HepG2 (cell line): ENCODE data around the gene FALEC. TPM values are rescaled to one million over a fixed set of nuclear protein-coding genes. Genes with fewer than 3 reads are reported as not detected.

Source experiments
- CBX1 ChIP-seq: IDR thresholded peaks from one replicate; pipeline ENCODE4 v1.6.1; 2016; ENCODE audit warnings: antibody characterized with exemption, low read depth
- CEBPG ChIP-seq: IDR thresholded peaks from 2 replicates; pipeline ENCODE4 v1.6.1; 2016
- ESRRA ChIP-seq: sonication (generic); formaldehyde crosslinking; IDR thresholded peaks from 2 replicates; pipeline ENCODE4 v1.5.1; 2020; ENCODE audit warnings: mild to moderate bottlenecking, low read depth, missing genetic modification reagents
- KAT7 ChIP-seq: IDR thresholded peaks from 2 replicates; pipeline ENCODE4 v1.6.1; 2018; ENCODE audit warnings: borderline replicate concordance, missing compliant biosample characterization
- SKI ChIP-seq: fragments of 450-650 bp; IDR thresholded peaks from one replicate; pipeline ENCODE4 v1.6.1; 2018; ENCODE audit warnings: mild to moderate bottlenecking; ENCODE audit not compliant: partially characterized antibody
- SOX5 ChIP-seq: IDR thresholded peaks from 2 replicates; pipeline ENCODE4 v1.6.1; 2016; ENCODE audit warnings: borderline replicate concordance
- SRSF4 ChIP-seq: fragments of 200-400 bp; formaldehyde crosslinking; IDR thresholded peaks from one replicate; pipeline ENCODE4 v1.6.1; 2018; ENCODE audit warnings: mild to moderate bottlenecking, low read depth, low read length, moderate library complexity; ENCODE audit not compliant: poor library complexity, severe bottlenecking
- SUZ12 ChIP-seq: fragments of 150-350 bp; IDR thresholded peaks from 2 replicates; pipeline ENCODE4 v1.6.1; 2014; ENCODE audit warnings: low read depth, low read length
- ZBTB21 ChIP-seq: sonication (generic); formaldehyde crosslinking; IDR thresholded peaks from 2 replicates; pipeline ENCODE4 v1.4.0; 2020; ENCODE audit warnings: missing genetic modification reagents
- ZFP62 ChIP-seq: sonication (generic); formaldehyde crosslinking; IDR thresholded peaks from 2 replicates; pipeline ENCODE4 v1.4.0; 2020; ENCODE audit warnings: missing genetic modification reagents
- ZNF143 ChIP-seq: sonication (generic); formaldehyde crosslinking; IDR thresholded peaks from 2 replicates; pipeline ENCODE4 v1.4.0; 2020; ENCODE audit warnings: missing genetic modification reagents
- ZNF17 ChIP-seq: sonication (generic); formaldehyde crosslinking; IDR thresholded peaks from 2 replicates; pipeline ENCODE4 v1.5.0; 2020; ENCODE audit warnings: mild to moderate bottlenecking, missing genetic modification reagents
- ZNF224 ChIP-seq: sonication (generic); formaldehyde crosslinking; IDR thresholded peaks from 2 replicates; pipeline ENCODE4 v1.5.0; 2020; ENCODE audit warnings: mild to moderate bottlenecking, missing genetic modification reagents
- ZNF232 ChIP-seq: sonication (generic); formaldehyde crosslinking; IDR thresholded peaks from 2 replicates; pipeline ENCODE4 v1.4.0; 2020; ENCODE audit warnings: missing genetic modification reagents, borderline replicate concordance
- ZNF441 ChIP-seq: sonication (generic); formaldehyde crosslinking; IDR thresholded peaks from 2 replicates; pipeline ENCODE4 v1.7.0; 2021; ENCODE audit warnings: missing genetic modification reagents, borderline replicate concordance
- ZNF546 ChIP-seq: sonication (generic); formaldehyde crosslinking; conservative IDR thresholded peaks from 2 replicates; pipeline ENCODE4 v1.8.1; 2023; ENCODE audit warnings: mild to moderate bottlenecking, missing genetic modification reagents
- ZNF569 ChIP-seq: sonication (generic); formaldehyde crosslinking; IDR thresholded peaks from 2 replicates; pipeline ENCODE4 v1.5.0; 2020; ENCODE audit warnings: mild to moderate bottlenecking, missing genetic modification reagents, moderate library complexity, borderline replicate concordance
- ZNF704 ChIP-seq: sonication (generic); formaldehyde crosslinking; IDR thresholded peaks from 2 replicates; pipeline ENCODE4 v1.8.1; 2023; ENCODE audit warnings: mild to moderate bottlenecking, inconsistent platforms, moderate library complexity, missing genetic modification reagents, borderline replicate concordance
- ZSCAN22 ChIP-seq: sonication (generic); formaldehyde crosslinking; IDR thresholded peaks from 2 replicates; pipeline ENCODE4 v1.4.0; 2020; ENCODE audit warnings: mild to moderate bottlenecking, missing genetic modification reagents
- ZSCAN29 ChIP-seq: sonication (generic); formaldehyde crosslinking; conservative IDR thresholded peaks from 2 replicates; pipeline ENCODE4 v1.4.0; 2020; ENCODE audit warnings: mild to moderate bottlenecking, missing genetic modification reagents
- polyA plus RNA-seq, 8 experiments: library from polyadenylated mRNA; depleted of rRNA in 3 of 8; stranded (reverse) in 7 of 8; unstranded in 1 of 8; fragments of >200 nt; fragmentation: Illumina TruSeq in 4 of 8; extraction: Trizol in 4 of 8; gene quantifications; 2 replicates each; pipeline versions ENCODE4 v1.2.1 to v1.2.3, GENCODE V29; 2011 to 2016; ENCODE audit warnings: low read depth in 4 of 8, missing spikeins in 1 of 8, mixed read lengths in 1 of 8; ENCODE audit not compliant: insufficient read depth in 1 of 8
- total RNA-seq, 5 experiments: library from RNA; depleted of rRNA; stranded (reverse); fragments of >200 nt; fragmentation: Illumina TruSeq; extraction: Trizol; gene quantifications; 2 replicates each; pipeline ENCODE4 v1.2.3, GENCODE V29; 2016; ENCODE audit warnings: low read depth in 1 of 5
- TF ChIP-seq, protein P1 (sequence below): sonication (generic); formaldehyde crosslinking; conservative IDR thresholded peaks from 2 replicates; pipeline ENCODE4 v1.4.0; 2020; ENCODE audit warnings: missing genetic modification reagents
- TF ChIP-seq, protein P2 (sequence below): sonication (generic); formaldehyde crosslinking; IDR thresholded peaks from 2 replicates; pipeline ENCODE4 v1.8.0; 2022; ENCODE audit warnings: mild to moderate bottlenecking, missing genetic modification reagents, borderline replicate concordance
- TF ChIP-seq, protein P3 (sequence below): sonication (generic); formaldehyde crosslinking; IDR thresholded peaks from 2 replicates; pipeline ENCODE4 v1.5.0; 2020; ENCODE audit warnings: missing genetic modification reagents
- TF ChIP-seq, protein P4 (sequence below): sonication (generic); formaldehyde crosslinking; IDR thresholded peaks from 2 replicates; pipeline ENCODE4 v1.8.1; 2023; ENCODE audit warnings: missing genetic modification reagents, mild to moderate bottlenecking, borderline replicate concordance

Gene FALEC
- total and polyA plus RNA-seq, 2 of the 13 experiments (the other 11 are each of a cell fraction or from before 2014, with no cell fraction given): 0.33 to 0.71 TPM

DNA sequence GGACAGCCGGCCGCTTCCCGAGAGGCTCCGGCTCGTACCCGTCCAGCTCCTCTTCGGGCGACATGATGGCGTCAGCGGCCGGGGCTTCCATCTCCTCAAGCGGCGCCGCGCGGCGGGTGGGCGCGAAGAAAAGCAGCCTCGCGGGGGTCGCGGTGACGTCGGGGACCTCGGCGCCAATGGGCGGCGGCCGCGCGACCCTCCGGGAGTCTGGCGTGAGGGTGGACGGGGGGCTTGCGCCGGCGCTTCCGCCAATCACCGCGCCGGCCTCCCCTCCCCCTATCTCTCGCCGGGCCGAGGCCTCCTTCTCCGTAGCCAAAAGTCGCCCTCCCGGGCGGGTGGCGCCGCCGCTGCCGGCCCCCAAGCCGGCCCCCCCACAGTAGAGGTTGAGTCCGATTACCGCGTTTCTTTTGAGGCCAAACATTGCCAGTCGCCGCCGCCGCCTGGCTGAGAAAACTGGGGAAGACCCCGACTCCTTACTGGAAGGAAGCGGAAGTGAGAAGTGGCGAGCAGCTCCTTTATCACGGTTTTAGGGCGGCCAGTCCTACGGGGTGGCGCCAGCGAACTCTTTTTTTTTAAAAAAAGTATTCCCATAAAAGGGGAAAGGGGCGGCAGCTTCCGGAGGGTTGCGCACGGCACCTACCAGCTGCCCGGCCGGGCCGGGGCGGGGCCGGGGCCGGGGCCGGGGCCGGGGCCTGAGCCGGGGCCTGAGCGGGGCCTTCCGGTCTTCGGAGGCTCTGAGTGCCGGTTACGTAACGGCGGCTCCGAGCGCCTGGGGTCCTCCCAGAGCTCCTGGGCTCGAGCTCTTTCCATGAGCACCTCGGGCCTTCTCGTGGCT lies 63.8 kb downstream of the FALEC start, which contains the start of gene MCL1 (continued):
- TF ChIP-seq CBX1 (peak; percentile 33), ZNF17 (CRISPR knock-in tag) (no peak), ZNF441 (no peak), ZNF704 (CRISPR knock-in tag) (0 out of 2 replicates have a peak, but pooled peaks have one; percentile 23), KAT7 (peak; percentile 77), SRSF4 (peak; percentile 66), CEBPG (CRISPR knock-in tag) (peak; percentile 52; the same call in 1 of the 2 replicates), ESRRA (CRISPR knock-in tag) (no peak), SUZ12 (no peak), ZNF224 (CRISPR knock-in tag) (no peak), SKI (no peak), ZNF232 (CRISPR knock-in tag) (peak; percentile 76; the same call in 1 of the 2 replicates), ZSCAN29 (CRISPR knock-in tag) (0 out of 2 replicates have a peak, but pooled peaks have one; percentile 17), ZSCAN22 (CRISPR knock-in tag) (no peak), ZNF569 (CRISPR knock-in tag) (0 out of 2 replicates have a peak, but pooled peaks have one; percentile 40), ZNF546 (CRISPR knock-in tag) (peak; percentile 90; the same call in 1 of the 2 replicates), ZNF143 (CRISPR knock-in tag) (peak; percentile 43; the same call in 1 of the 2 replicates), ZBTB21 (0 out of 2 replicates have a peak, but pooled peaks have one; percentile 24), ZFP62 (CRISPR knock-in tag) (no peak), SOX5 (CRISPR knock-in tag) (peak; percentile 40; the same call in 1 of the 2 replicates)
- TF ChIP-seq, protein P1, sequence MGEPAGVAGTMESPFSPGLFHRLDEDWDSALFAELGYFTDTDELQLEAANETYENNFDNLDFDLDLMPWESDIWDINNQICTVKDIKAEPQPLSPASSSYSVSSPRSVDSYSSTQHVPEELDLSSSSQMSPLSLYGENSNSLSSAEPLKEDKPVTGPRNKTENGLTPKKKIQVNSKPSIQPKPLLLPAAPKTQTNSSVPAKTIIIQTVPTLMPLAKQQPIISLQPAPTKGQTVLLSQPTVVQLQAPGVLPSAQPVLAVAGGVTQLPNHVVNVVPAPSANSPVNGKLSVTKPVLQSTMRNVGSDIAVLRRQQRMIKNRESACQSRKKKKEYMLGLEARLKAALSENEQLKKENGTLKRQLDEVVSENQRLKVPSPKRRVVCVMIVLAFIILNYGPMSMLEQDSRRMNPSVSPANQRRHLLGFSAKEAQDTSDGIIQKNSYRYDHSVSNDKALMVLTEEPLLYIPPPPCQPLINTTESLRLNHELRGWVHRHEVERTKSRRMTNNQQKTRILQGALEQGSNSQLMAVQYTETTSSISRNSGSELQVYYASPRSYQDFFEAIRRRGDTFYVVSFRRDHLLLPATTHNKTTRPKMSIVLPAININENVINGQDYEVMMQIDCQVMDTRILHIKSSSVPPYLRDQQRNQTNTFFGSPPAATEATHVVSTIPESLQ: no peak
- TF ChIP-seq, protein P2, sequence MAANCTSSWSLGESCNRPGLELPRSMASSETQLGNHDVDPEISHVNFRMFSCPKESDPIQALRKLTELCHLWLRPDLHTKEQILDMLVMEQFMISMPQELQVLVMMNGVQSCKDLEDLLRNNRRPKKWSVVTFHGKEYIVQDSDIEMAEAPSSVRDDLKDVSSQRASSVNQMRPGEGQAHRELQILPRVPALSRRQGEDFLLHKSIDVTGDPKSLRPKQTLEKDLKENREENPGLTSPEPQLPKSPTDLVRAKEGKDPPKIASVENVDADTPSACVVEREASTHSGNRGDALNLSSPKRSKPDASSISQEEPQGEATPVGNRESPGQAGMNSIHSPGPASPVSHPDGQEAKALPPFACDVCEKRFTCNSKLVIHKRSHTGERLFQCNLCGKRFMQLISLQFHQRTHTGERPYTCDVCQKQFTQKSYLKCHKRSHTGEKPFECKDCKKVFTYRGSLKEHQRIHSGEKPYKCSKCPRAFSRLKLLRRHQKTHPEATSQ (CRISPR knock-in tag): no peak
- TF ChIP-seq, protein P3, sequence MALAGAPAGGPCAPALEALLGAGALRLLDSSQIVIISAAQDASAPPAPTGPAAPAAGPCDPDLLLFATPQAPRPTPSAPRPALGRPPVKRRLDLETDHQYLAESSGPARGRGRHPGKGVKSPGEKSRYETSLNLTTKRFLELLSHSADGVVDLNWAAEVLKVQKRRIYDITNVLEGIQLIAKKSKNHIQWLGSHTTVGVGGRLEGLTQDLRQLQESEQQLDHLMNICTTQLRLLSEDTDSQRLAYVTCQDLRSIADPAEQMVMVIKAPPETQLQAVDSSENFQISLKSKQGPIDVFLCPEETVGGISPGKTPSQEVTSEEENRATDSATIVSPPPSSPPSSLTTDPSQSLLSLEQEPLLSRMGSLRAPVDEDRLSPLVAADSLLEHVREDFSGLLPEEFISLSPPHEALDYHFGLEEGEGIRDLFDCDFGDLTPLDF: no peak; the same call in 1 of the 2 replicates
- TF ChIP-seq, protein P4, sequence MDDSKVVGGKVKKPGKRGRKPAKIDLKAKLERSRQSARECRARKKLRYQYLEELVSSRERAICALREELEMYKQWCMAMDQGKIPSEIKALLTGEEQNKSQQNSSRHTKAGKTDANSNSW (CRISPR knock-in tag): no peak
